Astrocyte (in vitro differentiated cells and primary cell): ENCODE results near the gene MDM2. TPM values are rescaled to one million over a fixed set of nuclear protein-coding genes. Genes with fewer than 3 reads are reported as not detected.

Source experiments
- DNase-seq: peaks from one replicate; pipeline ENCODE4 v3.0.0-alpha.2; 2010; ENCODE audit warnings: low read depth
- FAIRE-seq: peaks from 2 replicates; lab custom pipeline; 2011; peaks lifted over from hg19 to GRCh38; lab: Jason Lieb, UNC
- H2AFZ ChIP-seq: 2 replicates; pipeline ENCODE4 v1.6.0; 2012; ENCODE audit warnings: low read depth, low read length, inconsistent platforms
- H3K27ac ChIP-seq: 2 replicates; pipeline ENCODE4 v1.5.1; 2011; ENCODE audit warnings: low read depth, low read length, inconsistent platforms
- H3K27me3 ChIP-seq: 2 replicates; pipeline ENCODE4 v1.6.0; 2011; ENCODE audit warnings: low read length, inconsistent platforms; ENCODE audit not compliant: insufficient read depth
- H3K36me3 ChIP-seq: 2 replicates; pipeline ENCODE4 v1.5.1; 2011; ENCODE audit warnings: low read length, inconsistent platforms; ENCODE audit not compliant: insufficient read depth
- H3K4me1 ChIP-seq: 2 replicates; pipeline ENCODE4 v1.5.1; 2011; ENCODE audit warnings: low read length, inconsistent platforms; ENCODE audit not compliant: insufficient read depth
- H3K4me2 ChIP-seq: 2 replicates; pipeline ENCODE4 v1.6.0; 2012; ENCODE audit warnings: low read length, inconsistent platforms
- H3K4me3 ChIP-seq: 2 replicates; pipeline ENCODE4 v1.5.1; 2011; ENCODE audit warnings: low read depth, mild to moderate bottlenecking, low read length, inconsistent platforms; ENCODE audit not compliant: insufficient read depth
- H3K79me2 ChIP-seq: 2 replicates; pipeline ENCODE4 v1.6.0; 2012; ENCODE audit warnings: mild to moderate bottlenecking, low read length, inconsistent platforms; ENCODE audit not compliant: insufficient read depth
- H3K9ac ChIP-seq: 2 replicates; pipeline ENCODE4 v1.6.0; 2012; ENCODE audit warnings: mild to moderate bottlenecking, low read length, inconsistent platforms
- H3K9me3 ChIP-seq: 2 replicates; pipeline ENCODE4 v1.5.1; 2012; ENCODE audit warnings: low read depth, mild to moderate bottlenecking, low read length, inconsistent platforms; ENCODE audit not compliant: insufficient read depth
- H4K20me1 ChIP-seq: 2 replicates; pipeline ENCODE4 v1.6.0; 2012; ENCODE audit warnings: low read length, inconsistent platforms; ENCODE audit not compliant: insufficient read depth
- H3K27ac Mint-ChIP-seq: one replicate; pipeline ENCODE4 v1.8.0; 2021; ENCODE audit warnings: mild to moderate bottlenecking, mixed read lengths; ENCODE audit not compliant: unreplicated experiment
- H3K27me3 Mint-ChIP-seq: one replicate; pipeline ENCODE4 v1.8.0; 2021; ENCODE audit warnings: low read depth, mixed read lengths; ENCODE audit not compliant: unreplicated experiment
- H3K36me3 Mint-ChIP-seq: one replicate; pipeline ENCODE4 v1.8.0; 2021; ENCODE audit warnings: low read depth, mixed read lengths; ENCODE audit not compliant: unreplicated experiment
- H3K4me1 Mint-ChIP-seq: one replicate; pipeline ENCODE4 v1.8.0; 2021; ENCODE audit warnings: low read depth, mixed read lengths; ENCODE audit not compliant: unreplicated experiment
- H3K4me3 Mint-ChIP-seq: one replicate; pipeline ENCODE4 v1.8.0; 2021; ENCODE audit warnings: mild to moderate bottlenecking, moderate library complexity, mixed read lengths; ENCODE audit not compliant: unreplicated experiment
- H3K9me3 Mint-ChIP-seq: one replicate; pipeline ENCODE4 v1.8.0; 2021; ENCODE audit warnings: mild to moderate bottlenecking, mixed read lengths; ENCODE audit not compliant: unreplicated experiment
- EZH2 ChIP-seq: IDR thresholded peaks from 2 replicates; pipeline ENCODE4 v1.6.1; 2012; ENCODE audit warnings: mild to moderate bottlenecking, low read length, inconsistent platforms; ENCODE audit not compliant: insufficient read depth
- total RNA-seq: library from RNA; stranded (reverse); gene quantifications from 2 replicates; pipeline ENCODE4 v1.2.1, GENCODE V29; 2021
- TF ChIP-seq, protein P1 (sequence below): IDR thresholded peaks from 2 replicates; pipeline ENCODE4 v1.5.1; 2011; ENCODE audit warnings: low read depth, mild to moderate bottlenecking, inconsistent platforms, low read length, moderate library complexity; ENCODE audit not compliant: insufficient read depth

MDM2 gene
- total RNA-seq, 1 donor from 2014 or later = 828 TPM

DNA sequence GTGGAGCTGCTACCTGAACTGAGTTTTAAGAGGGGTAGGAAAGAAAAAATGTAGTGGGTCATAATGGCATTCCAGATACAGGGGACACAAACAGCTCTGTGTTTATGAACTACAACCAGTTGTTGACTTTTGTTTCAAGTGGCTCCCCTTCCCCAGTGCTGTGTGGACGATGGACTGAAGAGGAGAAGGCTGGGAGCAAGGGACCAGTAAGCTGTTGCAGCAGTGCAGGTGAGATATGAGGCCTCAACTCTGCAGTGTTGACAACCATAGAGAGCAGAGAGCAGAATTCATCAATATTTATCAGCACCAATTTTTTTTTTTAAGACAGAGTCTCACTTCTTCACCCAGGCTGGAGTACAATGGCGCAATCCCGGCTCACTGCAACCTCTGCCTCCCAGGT lies 46.6 kb downstream of the MDM2 start:
- no peak overlapping the region for H3K4me3 Mint-ChIP-seq
- Histone ChIP-seq H3K27ac (no peak overlapping the region), H3K27me3 (no peaks in the 10 kb centered on the region), H2AFZ (no peak overlapping the region), H4K20me1 (peaks cover 4% of the 10 kb centered on the region), H3K79me2 (no peaks in the 10 kb centered on the region), H3K9ac (no peak overlapping the region), H3K4me1 (no peaks in the 10 kb centered on the region), H3K9me3 (no peaks in the 10 kb centered on the region), H3K36me3 (no peaks in the 10 kb centered on the region), H3K4me2 (no peak overlapping the region), H3K4me3 (no peak overlapping the region)
- FAIRE-seq (no peak), DNase-seq (no peak)
- H3K27me3 Mint-ChIP-seq = no peaks in the 10 kb centered on the region
- H3K36me3 Mint-ChIP-seq = peaks cover 5% of the 10 kb centered on the region
- no peaks in the 10 kb centered on the region for H3K9me3 Mint-ChIP-seq
- TF ChIP-seq EZH2 = no peak
- TF ChIP-seq, protein P1, sequence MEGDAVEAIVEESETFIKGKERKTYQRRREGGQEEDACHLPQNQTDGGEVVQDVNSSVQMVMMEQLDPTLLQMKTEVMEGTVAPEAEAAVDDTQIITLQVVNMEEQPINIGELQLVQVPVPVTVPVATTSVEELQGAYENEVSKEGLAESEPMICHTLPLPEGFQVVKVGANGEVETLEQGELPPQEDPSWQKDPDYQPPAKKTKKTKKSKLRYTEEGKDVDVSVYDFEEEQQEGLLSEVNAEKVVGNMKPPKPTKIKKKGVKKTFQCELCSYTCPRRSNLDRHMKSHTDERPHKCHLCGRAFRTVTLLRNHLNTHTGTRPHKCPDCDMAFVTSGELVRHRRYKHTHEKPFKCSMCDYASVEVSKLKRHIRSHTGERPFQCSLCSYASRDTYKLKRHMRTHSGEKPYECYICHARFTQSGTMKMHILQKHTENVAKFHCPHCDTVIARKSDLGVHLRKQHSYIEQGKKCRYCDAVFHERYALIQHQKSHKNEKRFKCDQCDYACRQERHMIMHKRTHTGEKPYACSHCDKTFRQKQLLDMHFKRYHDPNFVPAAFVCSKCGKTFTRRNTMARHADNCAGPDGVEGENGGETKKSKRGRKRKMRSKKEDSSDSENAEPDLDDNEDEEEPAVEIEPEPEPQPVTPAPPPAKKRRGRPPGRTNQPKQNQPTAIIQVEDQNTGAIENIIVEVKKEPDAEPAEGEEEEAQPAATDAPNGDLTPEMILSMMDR = no peak
- H3K4me1 Mint-ChIP-seq = no peaks in the 10 kb centered on the region
- H3K27ac Mint-ChIP-seq = no peak overlapping the region

DNA sequence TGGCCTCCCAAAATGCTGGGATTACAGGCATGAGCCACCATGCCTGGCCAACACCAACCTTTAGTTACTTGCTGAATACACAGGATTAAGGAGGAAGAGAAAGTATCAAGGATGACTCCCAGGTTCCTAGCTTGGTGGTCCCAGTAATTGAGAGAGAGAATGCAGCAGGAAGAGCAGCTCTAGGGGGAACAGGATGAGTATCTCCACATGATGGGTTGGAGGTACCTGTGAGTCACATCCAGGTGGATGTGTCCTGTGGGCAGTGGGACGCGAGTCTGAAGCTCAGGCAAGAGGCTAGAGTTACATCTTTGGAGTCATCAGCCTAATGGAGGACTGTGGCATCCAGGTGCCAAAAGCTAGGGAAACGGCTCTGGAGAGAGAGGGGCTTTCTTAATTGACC lies 47.1 kb downstream of the MDM2 start:
- Histone ChIP-seq H3K36me3 (no peaks in the 10 kb centered on the region), H3K4me2 (no peak overlapping the region), H2AFZ (no peak overlapping the region), H4K20me1 (peaks cover 3% of the 10 kb centered on the region), H3K27ac (no peak overlapping the region), H3K4me1 (no peaks in the 10 kb centered on the region), H3K4me3 (no peak overlapping the region), H3K9me3 (no peaks in the 10 kb centered on the region), H3K79me2 (no peaks in the 10 kb centered on the region), H3K27me3 (no peaks in the 10 kb centered on the region), H3K9ac (no peak overlapping the region)
- DNase-seq (no peak), FAIRE-seq (no peak)
- Mint-ChIP-seq H3K4me3 (no peak overlapping the region), H3K27ac (no peak overlapping the region), H3K27me3 (no peaks in the 10 kb centered on the region), H3K36me3 (peaks cover 5% of the 10 kb centered on the region), H3K4me1 (no peaks in the 10 kb centered on the region), H3K9me3 (no peaks in the 10 kb centered on the region)
- no peak for TF ChIP-seq EZH2
- TF ChIP-seq, protein P1 = no peak

DNA sequence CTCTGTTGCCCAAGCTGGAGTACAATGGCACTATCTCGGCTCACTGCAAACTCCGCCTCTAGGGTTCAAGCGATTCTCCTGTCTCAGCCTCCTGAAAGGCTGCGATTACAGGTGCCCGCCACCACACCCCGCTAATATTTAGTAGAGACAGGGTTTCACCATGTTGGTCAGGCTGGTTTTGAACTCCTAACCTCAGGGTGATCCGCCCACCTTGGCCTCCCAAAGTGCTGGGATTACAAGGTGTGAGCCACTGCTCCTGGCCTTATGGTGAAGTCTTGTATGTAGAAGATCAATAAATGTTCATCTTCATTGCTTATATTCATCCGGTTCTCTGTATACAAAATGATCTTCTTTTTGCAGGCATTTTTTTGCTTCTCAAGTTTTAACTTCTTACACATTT lies 47.8 kb downstream of the MDM2 start:
- no peak for FAIRE-seq
- H3K9me3 Mint-ChIP-seq = no peaks in the 10 kb centered on the region
- no peak overlapping the region for H3K27ac Mint-ChIP-seq
- Histone ChIP-seq H3K27me3 (no peaks in the 10 kb centered on the region), H3K4me2 (no peak overlapping the region), H3K9ac (no peak overlapping the region), H3K9me3 (no peaks in the 10 kb centered on the region), H4K20me1 (no peaks in the 10 kb centered on the region), H2AFZ (no peak overlapping the region), H3K27ac (no peak overlapping the region), H3K79me2 (no peaks in the 10 kb centered on the region), H3K4me1 (no peaks in the 10 kb centered on the region), H3K36me3 (no peaks in the 10 kb centered on the region), H3K4me3 (no peak overlapping the region)
- H3K36me3 Mint-ChIP-seq = peaks cover 5% of the 10 kb centered on the region
- H3K4me3 Mint-ChIP-seq = no peak overlapping the region
- no peaks in the 10 kb centered on the region for H3K27me3 Mint-ChIP-seq
- DNase-seq = no peak
- TF ChIP-seq, protein P1 = no peak
- no peak for TF ChIP-seq EZH2
- H3K4me1 Mint-ChIP-seq = no peaks in the 10 kb centered on the region
